Motor neuron (in vitro differentiated cells): ENCODE results near the gene TNFRSF1B. TPM values are rescaled to one million over a fixed set of nuclear protein-coding genes. Genes with fewer than 3 reads are reported as not detected.

ENCODE experiments used
- total RNA-seq, 8 experiments: library from RNA; unstranded; fragments of 300-600 nt; gene quantifications; 2 replicates each; pipeline versions ENCODE4 v1.2.3 to v1.2.4, GENCODE V29; 2022

Gene TNFRSF1B
- total RNA-seq, 8 experiments from 2014 or later: 0.18 to 2.0 (median 1.1) TPM

Other genes with a start within 250 kb of the TNFRSF1B start
- 10 to 100 TPM; 27.4 to 43.4 (median 32.4) TPM for gene KIAA2013, start 240.6 kb upstream of the TNFRSF1B start, total RNA-seq
- 100 to 1,000 TPM in 3 of 8 experiments, 10 to 100 TPM in 5; 24.0 to 136 (median 66.7) TPM for gene PLOD1, start 232.3 kb upstream of the TNFRSF1B start, total RNA-seq
- 100 to 1,000 TPM in 1 of 8 experiments, 10 to 100 TPM in 7; 68.9 to 109 (median 75.3) TPM for gene MFN2, start 186.5 kb upstream of the TNFRSF1B start, total RNA-seq
- 10 to 100 TPM; 24.3 to 56.1 (median 36.3) TPM for gene MIIP, start 147.5 kb upstream of the TNFRSF1B start, total RNA-seq
- 10 to 100 TPM in 2 of 8 experiments, 1 to 10 TPM in 1, under 1 TPM in 5; 0.31 to 16.0 (median 0.46) TPM for gene TNFRSF8, start 103.7 kb upstream of the TNFRSF1B start, total RNA-seq
- 100 to 1,000 TPM in 2 of 8 experiments, 10 to 100 TPM in 6; 18.7 to 130 (median 34.7) TPM for gene VPS13D, start 63.0 kb downstream of the TNFRSF1B start, total RNA-seq